MM.1S (cell line): Measurements from ENCODE around the gene LFNG.

Source experiments
- EZH2 ChIP-seq: fragments of 300-600 bp; sonication (generic); optimal IDR thresholded peaks from 2 replicates; pipeline ENCODE3; 2017; ENCODE audit warnings: low read depth, mild to moderate bottlenecking, antibody characterized with exemption, low read length, mixed read lengths
- EZH2phosphoT487 ChIP-seq: fragments of 300-600 bp; sonication (generic); IDR thresholded peaks from 2 replicates; pipeline ENCODE4 v1.6.1; 2018; ENCODE audit warnings: antibody characterized with exemption, low read length
- TF ChIP-seq, protein P1 (sequence below): fragments of 300-600 bp; sonication (generic); IDR thresholded peaks from 2 replicates; pipeline ENCODE4 v1.5.1; 2016; ENCODE audit warnings: antibody characterized with exemption, low read length, mixed read lengths

DNA sequence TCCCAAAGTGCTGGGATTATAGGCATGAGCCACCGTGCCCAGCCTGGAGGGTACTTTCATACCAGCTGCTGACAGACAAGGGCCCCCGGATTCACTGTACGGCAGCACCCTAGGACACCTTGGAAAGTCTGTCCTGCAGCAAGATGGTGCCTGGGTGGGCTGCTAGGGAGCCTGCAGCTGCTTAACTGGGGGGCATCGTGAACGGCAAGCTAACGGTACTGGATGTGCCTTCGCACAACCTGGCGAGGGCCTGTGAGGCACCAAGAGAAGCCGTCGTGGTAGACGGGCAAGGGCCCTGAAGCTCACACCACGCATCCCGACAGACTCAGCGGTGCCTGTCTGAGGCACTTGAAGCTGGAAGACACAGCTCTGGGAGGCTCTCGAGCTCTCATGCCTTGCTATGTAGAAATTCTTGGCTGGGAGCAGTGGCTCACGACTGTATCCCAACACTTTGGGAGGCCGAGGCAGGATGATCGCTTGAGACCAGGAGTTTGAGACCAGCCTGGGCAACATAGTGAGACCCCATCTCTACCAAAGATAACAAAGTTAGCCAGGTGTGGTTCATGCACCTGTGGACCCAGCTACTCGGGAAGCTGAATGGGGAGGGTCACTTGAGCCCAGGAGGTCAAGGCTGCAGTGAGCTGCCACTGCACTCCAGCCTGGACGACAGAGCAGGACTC lies 26.3 kb downstream of the LFNG start:
- TF ChIP-seq, protein P1, sequence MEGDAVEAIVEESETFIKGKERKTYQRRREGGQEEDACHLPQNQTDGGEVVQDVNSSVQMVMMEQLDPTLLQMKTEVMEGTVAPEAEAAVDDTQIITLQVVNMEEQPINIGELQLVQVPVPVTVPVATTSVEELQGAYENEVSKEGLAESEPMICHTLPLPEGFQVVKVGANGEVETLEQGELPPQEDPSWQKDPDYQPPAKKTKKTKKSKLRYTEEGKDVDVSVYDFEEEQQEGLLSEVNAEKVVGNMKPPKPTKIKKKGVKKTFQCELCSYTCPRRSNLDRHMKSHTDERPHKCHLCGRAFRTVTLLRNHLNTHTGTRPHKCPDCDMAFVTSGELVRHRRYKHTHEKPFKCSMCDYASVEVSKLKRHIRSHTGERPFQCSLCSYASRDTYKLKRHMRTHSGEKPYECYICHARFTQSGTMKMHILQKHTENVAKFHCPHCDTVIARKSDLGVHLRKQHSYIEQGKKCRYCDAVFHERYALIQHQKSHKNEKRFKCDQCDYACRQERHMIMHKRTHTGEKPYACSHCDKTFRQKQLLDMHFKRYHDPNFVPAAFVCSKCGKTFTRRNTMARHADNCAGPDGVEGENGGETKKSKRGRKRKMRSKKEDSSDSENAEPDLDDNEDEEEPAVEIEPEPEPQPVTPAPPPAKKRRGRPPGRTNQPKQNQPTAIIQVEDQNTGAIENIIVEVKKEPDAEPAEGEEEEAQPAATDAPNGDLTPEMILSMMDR: no peak
- TF ChIP-seq EZH2 (no peak), EZH2phosphoT487 (no peak)
